Immature natural killer cell (primary cell): Measurements from ENCODE around the gene GINS3. TPM values are rescaled to one million over a fixed set of nuclear protein-coding genes. Genes with fewer than 3 reads are reported as not detected.
"Not testable (repeated sequence)": the region's sequence is repeated elsewhere in the genome, so short reads cannot be mapped to it uniquely, and the experiment has no call there.

ENCODE experiments used
- DNase-seq, 3 donors: peaks; one replicate each; pipeline ENCODE4 v3.0.0; 2022; ENCODE audit warnings: mixed read lengths in 1 of 3
- H3K27ac Mint-ChIP-seq, 6 donors: one replicate each; pipeline ENCODE4 v1.8.0; 2020; ENCODE audit warnings: mixed read lengths in 6 of 6, mild to moderate bottlenecking in 5 of 6, inconsistent platforms in 4 of 6, moderate library complexity in 3 of 6
- H3K27me3 Mint-ChIP-seq, 3 donors: one replicate each; pipeline ENCODE4 v1.8.0; 2020 to 2021; ENCODE audit warnings: low read depth in 3 of 3, mild to moderate bottlenecking in 3 of 3, mixed read lengths in 3 of 3, moderate library complexity in 3 of 3, inconsistent platforms in 1 of 3
- H3K36me3 Mint-ChIP-seq, 3 donors: one replicate each; pipeline ENCODE4 v1.8.0; 2020; ENCODE audit warnings: mixed read lengths in 3 of 3, inconsistent platforms in 2 of 3, mild to moderate bottlenecking in 2 of 3
- H3K4me1 Mint-ChIP-seq, 2 donors: one replicate each; pipeline ENCODE4 v1.8.0; 2020; ENCODE audit warnings: inconsistent platforms in 2 of 2, mild to moderate bottlenecking in 2 of 2, mixed read lengths in 2 of 2, moderate library complexity in 1 of 2
- H3K4me3 Mint-ChIP-seq, 5 donors: one replicate each; pipeline ENCODE4 v1.8.0; 2020; ENCODE audit warnings: mild to moderate bottlenecking in 5 of 5, mixed read lengths in 5 of 5, inconsistent platforms in 3 of 5, moderate library complexity in 3 of 5
- H3K9me3 Mint-ChIP-seq, 6 donors: one replicate each; pipeline ENCODE4 v1.8.0; 2020; ENCODE audit warnings: mild to moderate bottlenecking in 6 of 6, mixed read lengths in 6 of 6, inconsistent platforms in 4 of 6, moderate library complexity in 3 of 6
- polyA plus RNA-seq, 3 donors: library from polyadenylated mRNA; unstranded; fragments of 300-500 nt; fragmentation: Illumina TruSeq; gene quantifications; one replicate each; pipeline ENCODE4 v1.2.3, GENCODE V29; 2021

Gene GINS3
- polyA plus RNA-seq, 3 donors from 2014 or later, result 2.5 to 4.2 TPM; not detected in 1

DNA sequence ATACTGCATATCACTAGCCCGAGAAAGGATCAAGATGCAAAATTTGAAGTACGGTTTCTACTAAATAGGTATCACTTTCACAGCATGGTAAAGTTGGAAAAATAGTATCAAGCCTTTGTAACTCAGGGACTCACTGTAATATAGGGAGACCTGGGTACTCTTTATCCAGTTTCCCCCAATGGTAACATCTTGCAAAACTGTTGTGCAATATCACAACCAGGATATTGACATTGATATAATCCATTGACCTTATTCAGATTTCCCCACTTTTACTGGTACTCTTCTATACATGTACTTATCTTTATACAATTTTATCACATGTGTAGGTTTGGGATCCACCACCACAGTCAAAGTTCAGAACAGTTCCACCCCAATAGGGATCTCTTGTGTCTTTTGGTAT is 20.4 kb upstream of the GINS3 start:
- Mint-ChIP-seq H3K27me3 (peaks cover 0 to 16% (median 4%) of the 10 kb centered on the region in 3 donors), H3K4me3 (no peak overlapping the region), H3K36me3 (no peaks in the 10 kb centered on the region), H3K4me1 (no peaks in the 10 kb centered on the region), H3K27ac (no peak overlapping the region), H3K9me3 (no peaks in the 10 kb centered on the region)
- no peak for DNase-seq

DNA sequence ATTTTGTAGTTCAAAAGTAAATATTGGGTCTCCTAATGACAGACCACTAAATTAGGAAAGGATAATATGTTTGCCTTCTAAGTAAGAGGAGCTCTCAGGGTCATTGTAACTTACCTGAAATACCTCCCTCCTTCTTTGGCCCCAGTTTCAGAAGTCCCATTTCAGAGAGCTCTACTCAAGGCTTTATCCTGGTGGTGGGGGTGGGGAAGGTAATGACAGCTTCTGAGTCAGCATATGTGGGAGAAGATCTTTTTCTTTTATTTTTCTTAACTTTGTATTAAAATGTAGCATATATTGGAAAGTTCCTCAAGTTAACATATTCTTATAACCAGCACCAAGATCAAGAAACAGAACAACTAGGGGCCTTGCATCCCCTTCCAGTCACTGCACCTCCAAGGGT is 16.9 kb upstream of the GINS3 start:
- DNase-seq, result no peak
- Mint-ChIP-seq H3K27me3 (peaks cover 0 to 8% (median 7%) of the 10 kb centered on the region in 3 donors), H3K27ac (no peak overlapping the region), H3K4me1 (no peaks in the 10 kb centered on the region), H3K9me3 (no peaks in the 10 kb centered on the region), H3K4me3 (no peak overlapping the region), H3K36me3 (peaks cover 0 to 4% (median 0%) of the 10 kb centered on the region in 3 donors)

DNA sequence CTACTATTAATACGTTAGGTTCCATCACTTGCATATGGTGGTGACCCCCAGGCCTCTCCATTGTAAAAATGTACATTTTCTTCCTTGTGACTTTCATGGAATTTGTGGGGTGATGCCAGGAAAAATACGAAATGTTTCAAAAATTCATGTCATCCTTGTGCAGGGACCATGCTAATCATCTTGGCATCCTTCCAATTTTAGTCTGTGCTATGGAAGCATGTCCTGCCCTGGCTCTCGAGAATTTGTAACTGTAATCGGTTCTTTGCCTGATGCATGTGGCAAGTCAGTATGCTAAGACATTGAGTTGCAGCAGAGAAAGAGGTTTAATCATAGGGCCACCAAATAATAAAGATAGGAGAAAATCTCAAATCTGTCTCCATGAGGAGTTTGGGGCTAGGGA is 14.3 kb upstream of the GINS3 start:
- H3K27ac Mint-ChIP-seq, result no peak overlapping the region
- peaks cover 0 to 4% (median 0%) of the 10 kb centered on the region in 3 donors for H3K36me3 Mint-ChIP-seq
- H3K4me1 Mint-ChIP-seq, result no peaks in the 10 kb centered on the region
- H3K4me3 Mint-ChIP-seq, result no peak overlapping the region
- H3K27me3 Mint-ChIP-seq, result peaks cover 2 to 9% (median 8%) of the 10 kb centered on the region in 3 donors
- no peak for DNase-seq
- H3K9me3 Mint-ChIP-seq, result no peaks in the 10 kb centered on the region

DNA sequence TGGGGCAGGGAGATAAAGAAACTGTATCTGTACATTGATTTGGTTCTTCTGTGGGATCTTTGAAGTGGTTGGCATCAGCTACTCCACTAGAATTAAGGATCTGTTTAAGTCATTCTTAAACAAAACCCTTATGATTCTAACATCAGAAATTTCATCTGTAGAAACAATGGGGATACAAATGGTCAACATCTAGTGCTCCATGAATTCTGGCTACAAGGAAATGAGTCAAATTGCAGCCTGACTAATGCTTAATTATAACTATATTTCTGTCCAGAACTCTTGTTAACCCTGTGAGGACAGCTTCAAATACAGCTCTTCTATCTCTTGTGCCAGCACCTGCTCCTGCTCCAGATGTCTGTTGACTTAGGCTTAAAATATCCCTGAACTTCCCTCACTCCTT is 13.9 kb upstream of the GINS3 start:
- peaks cover 0 to 4% (median 0%) of the 10 kb centered on the region in 3 donors for H3K36me3 Mint-ChIP-seq
- no peak for DNase-seq
- H3K4me3 Mint-ChIP-seq, result no peak overlapping the region
- no peaks in the 10 kb centered on the region for H3K9me3 Mint-ChIP-seq
- H3K27ac Mint-ChIP-seq, result no peak overlapping the region
- no peaks in the 10 kb centered on the region for H3K4me1 Mint-ChIP-seq
- peaks cover 2 to 9% (median 8%) of the 10 kb centered on the region in 3 donors for H3K27me3 Mint-ChIP-seq

- no peak overlapping the region for H3K27ac Mint-ChIP-seq
- no peak for DNase-seq
These were observed 12.5 kb upstream of the GINS3 start for GRCh38 chr16:58379736-58380135.

DNA sequence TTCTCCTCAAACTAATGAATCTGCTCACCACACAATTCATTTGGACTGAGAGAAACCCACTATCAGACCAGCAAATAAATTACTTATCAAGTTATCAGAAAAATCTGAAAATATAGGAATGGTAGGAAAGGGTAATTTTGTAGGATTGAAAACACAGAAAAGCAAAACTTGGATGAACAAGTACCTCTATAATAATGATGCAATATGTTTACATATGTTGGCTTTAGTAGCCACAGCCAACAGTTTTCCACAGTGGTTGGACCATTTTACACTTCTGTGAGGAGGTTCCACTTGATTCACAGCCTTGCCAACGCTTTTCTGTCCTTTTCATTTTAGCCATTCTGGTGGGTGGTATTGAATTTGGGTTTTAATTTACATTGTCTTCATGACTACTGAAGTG is 10.6 kb upstream of the GINS3 start:
- Mint-ChIP-seq H3K9me3 (no peaks in the 10 kb centered on the region), H3K36me3 (peaks cover 0 to 4% (median 0%) of the 10 kb centered on the region in 3 donors), H3K4me3 (no peak overlapping the region), H3K27ac (no peak overlapping the region), H3K4me1 (no peaks in the 10 kb centered on the region), H3K27me3 (peaks cover 2 to 10% (median 9%) of the 10 kb centered on the region in 3 donors)
- DNase-seq, result no peak

More at GRCh38 chr16:58379736-58380135, 12.5 kb upstream of the GINS3 start:
- Mint-ChIP-seq H3K9me3 (no peaks in the 10 kb centered on the region), H3K4me3 (no peak overlapping the region), H3K4me1 (no peaks in the 10 kb centered on the region), H3K36me3 (peaks cover 0 to 4% (median 0%) of the 10 kb centered on the region in 3 donors), H3K27me3 (peaks cover 2 to 9% (median 8%) of the 10 kb centered on the region in 3 donors)

- Mint-ChIP-seq H3K27me3 (peaks cover 2 to 8% (median 3%) of the 10 kb centered on the region in 3 donors), H3K36me3 (no peaks in the 10 kb centered on the region), H3K9me3 (no peaks in the 10 kb centered on the region), H3K4me3 (no peak overlapping the region), H3K27ac (no peak overlapping the region), H3K4me1 (no peaks in the 10 kb centered on the region)
- DNase-seq, result no peak
These were observed 7.7 kb upstream of the GINS3 start for GRCh38 chr16:58384437-58385055.

DNA sequence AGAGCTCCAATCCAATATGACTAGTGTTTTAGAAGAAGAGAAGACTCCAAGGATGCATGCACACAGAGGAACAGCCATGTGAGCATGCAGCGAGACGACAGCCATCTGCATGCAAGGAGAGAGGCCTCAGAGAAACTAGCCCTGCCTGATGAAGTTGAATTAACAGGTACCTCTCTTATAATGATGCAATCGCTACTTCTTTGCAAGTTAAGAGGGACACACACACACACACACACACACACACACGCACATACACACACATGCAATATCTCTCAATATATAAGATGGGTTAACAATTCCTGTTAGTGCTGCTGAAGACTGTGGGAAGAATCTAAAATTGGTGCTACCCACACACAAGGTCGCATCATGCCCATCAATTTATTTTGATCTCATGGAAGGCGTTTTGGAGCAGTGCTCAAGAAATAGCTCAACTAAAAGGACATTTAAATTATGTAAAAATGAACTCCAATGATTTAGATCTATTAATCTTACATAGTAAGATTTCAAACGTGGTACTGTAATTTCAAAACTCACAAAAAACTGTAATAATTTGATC is 7.0 kb upstream of the GINS3 start:
- DNase-seq, result no peak
- no peaks in the 10 kb centered on the region for H3K36me3 Mint-ChIP-seq
- no peaks in the 10 kb centered on the region for H3K4me1 Mint-ChIP-seq
- H3K27ac Mint-ChIP-seq, result no peak overlapping the region
- no peak overlapping the region for H3K4me3 Mint-ChIP-seq
- peaks cover 2 to 8% (median 2%) of the 10 kb centered on the region in 3 donors for H3K27me3 Mint-ChIP-seq
- H3K9me3 Mint-ChIP-seq, result no peaks in the 10 kb centered on the region

DNA sequence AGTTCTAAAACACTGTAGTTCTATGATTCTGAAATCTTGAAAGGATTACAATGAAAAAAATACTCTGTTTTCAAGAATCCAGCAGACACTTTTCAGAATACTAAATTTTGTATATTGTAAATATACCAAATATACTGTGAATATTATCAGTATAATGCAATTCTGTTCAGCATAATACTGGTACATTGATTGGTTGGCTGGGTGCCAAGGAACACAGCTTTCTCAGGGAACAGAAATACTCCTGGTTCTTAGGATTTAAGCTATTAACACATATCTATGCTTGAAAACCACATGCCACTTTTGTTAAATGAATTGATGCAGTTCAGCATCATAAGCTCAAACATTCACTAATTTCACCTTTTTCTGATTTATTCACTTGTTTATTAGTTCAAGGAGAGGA is 2.5 kb upstream of the GINS3 start:
- H3K27me3 Mint-ChIP-seq, result peaks cover 2 to 4% (median 2%) of the 10 kb centered on the region in 3 donors
- peaks cover 14 to 28% of the 10 kb centered on the region in 2 donors for H3K4me1 Mint-ChIP-seq
- H3K27ac Mint-ChIP-seq, result no peak overlapping the region
- no peak for DNase-seq
- H3K36me3 Mint-ChIP-seq, result no peaks in the 10 kb centered on the region
- H3K9me3 Mint-ChIP-seq, result peaks cover 0 to 3% (median 0%) of the 10 kb centered on the region in 6 donors
- no peak overlapping the region for H3K4me3 Mint-ChIP-seq

DNA sequence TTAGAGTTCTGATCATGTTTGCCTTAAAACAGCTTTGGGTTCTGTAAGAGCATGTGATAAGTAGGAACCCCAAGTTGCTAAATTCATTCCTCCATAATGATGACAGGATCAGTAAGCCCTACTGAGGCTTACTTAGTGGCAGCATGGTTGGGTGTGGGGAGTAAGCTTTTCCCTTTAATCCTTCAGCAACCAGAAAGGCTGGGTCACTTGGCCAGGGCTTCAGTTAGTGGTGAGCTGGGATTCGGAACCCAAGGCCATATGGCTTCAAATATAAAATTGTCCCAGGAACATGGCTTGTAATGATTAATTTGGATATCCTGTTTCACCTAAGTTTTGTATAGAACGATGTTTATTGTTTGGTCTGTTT is 850 bp downstream of the GINS3 start:
- Mint-ChIP-seq H3K9me3 (peaks cover 0 to 3% (median 0%) of the 10 kb centered on the region in 6 donors), H3K4me1 (peaks cover 14 to 29% of the 10 kb centered on the region in 2 donors), H3K36me3 (peaks cover 0 to 4% (median 0%) of the 10 kb centered on the region in 3 donors), H3K27ac (peak overlapping the region; percentile 80 to 94 (median 91)), H3K4me3 (peak overlapping the region; percentile 98 to 100 (median 99)), H3K27me3 (peaks cover 0 to 4% (median 2%) of the 10 kb centered on the region in 3 donors)
- no peak for DNase-seq

DNA sequence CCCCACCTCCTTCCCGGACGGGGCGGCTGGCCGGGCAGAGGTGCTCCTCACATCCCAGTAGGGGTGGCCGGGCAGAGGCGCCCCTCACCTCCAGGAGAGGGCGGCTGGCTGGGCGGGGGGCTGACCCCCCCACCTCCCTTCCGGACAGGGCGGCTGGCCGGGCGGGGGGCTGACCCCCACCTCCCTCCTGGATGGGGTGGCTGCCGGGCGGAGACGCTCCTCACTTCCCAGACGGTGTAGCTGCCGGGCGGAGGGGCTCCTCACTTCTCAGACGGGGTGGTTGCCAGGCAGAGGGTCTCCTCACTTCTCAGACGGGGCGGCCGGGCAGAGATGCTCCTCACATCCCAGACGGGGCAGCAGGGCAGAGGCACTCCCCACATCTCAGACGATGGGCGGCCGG is 4.6 kb downstream of the GINS3 start:
- Mint-ChIP-seq H3K4me1 (peaks cover 11 to 25% of the 10 kb centered on the region in 2 donors), H3K36me3 (peaks cover 0 to 10% (median 7%) of the 10 kb centered on the region in 3 donors)
- not testable (repeated sequence) for DNase-seq, H3K27ac Mint-ChIP-seq, H3K27me3 Mint-ChIP-seq, H3K4me3 Mint-ChIP-seq, H3K9me3 Mint-ChIP-seq

GRCh38 chr16:58399718-58400633 is 7.7 kb downstream of the GINS3 start:
- DNase-seq, result no peak
- Mint-ChIP-seq H3K27ac (no peak overlapping the region), H3K36me3 (peaks cover 0 to 17% (median 7%) of the 10 kb centered on the region in 3 donors), H3K4me3 (no peak overlapping the region), H3K27me3 (peaks cover 0 to 2% (median 1%) of the 10 kb centered on the region in 3 donors), H3K9me3 (no peaks in the 10 kb centered on the region), H3K4me1 (no peaks in the 10 kb centered on the region)

- H3K9me3 Mint-ChIP-seq, DNase-seq, H3K4me1 Mint-ChIP-seq, H3K4me3 Mint-ChIP-seq, H3K27ac Mint-ChIP-seq, H3K27me3 Mint-ChIP-seq: not testable (repeated sequence)
- peaks cover 0 to 17% (median 7%) of the 10 kb centered on the region in 3 donors for H3K36me3 Mint-ChIP-seq
These were observed 9.0 kb downstream of the GINS3 start for GRCh38 chr16:58401305-58401704.

DNA sequence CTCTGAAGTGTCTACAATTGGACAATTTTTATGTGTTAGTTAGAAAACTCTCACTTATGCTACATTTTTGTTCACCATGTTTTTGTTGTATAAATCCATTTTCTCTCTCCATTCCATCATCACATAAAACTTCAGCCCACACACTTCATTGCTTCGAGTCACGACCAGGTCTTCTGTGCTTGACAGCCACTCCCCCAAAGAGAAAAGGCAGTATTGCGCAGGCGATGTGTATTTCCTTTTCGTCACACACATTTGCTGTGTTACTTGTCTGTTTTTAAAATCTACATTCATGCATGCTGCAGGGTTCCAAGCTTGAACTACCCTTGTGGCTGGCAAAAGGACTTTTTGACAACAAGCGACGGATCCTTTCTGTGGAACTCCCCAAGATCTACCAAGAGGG is 10.5 kb downstream of the GINS3 start:
- no peak for DNase-seq
- Mint-ChIP-seq H3K9me3 (no peaks in the 10 kb centered on the region), H3K27me3 (peaks cover 0 to 2% (median 1%) of the 10 kb centered on the region in 3 donors), H3K27ac (no peak overlapping the region), H3K36me3 (peaks cover 0 to 22% (median 6%) of the 10 kb centered on the region in 3 donors), H3K4me3 (no peak overlapping the region), H3K4me1 (no peaks in the 10 kb centered on the region)
